OCI-LY7 (cell line): ENCODE data around the gene DOCK1.

Experiments used
- EZH2phosphoT487 ChIP-seq: fragments of 200-600 bp; sonication (generic); IDR thresholded peaks from 2 replicates; pipeline ENCODE4 v1.6.1; 2018; ENCODE audit warnings: low read depth, borderline replicate concordance, mild to moderate bottlenecking, mixed run types, antibody characterized with exemption, low read length, moderate library complexity, mixed read lengths
- TF ChIP-seq, protein P1 (sequence below): fragments of 200-600 bp; sonication (generic); conservative IDR thresholded peaks from 2 replicates; pipeline ENCODE4 v1.5.1; 2014; ENCODE audit warnings: mild to moderate bottlenecking, antibody characterized with exemption, low read length, moderate library complexity, mixed read lengths

DNA sequence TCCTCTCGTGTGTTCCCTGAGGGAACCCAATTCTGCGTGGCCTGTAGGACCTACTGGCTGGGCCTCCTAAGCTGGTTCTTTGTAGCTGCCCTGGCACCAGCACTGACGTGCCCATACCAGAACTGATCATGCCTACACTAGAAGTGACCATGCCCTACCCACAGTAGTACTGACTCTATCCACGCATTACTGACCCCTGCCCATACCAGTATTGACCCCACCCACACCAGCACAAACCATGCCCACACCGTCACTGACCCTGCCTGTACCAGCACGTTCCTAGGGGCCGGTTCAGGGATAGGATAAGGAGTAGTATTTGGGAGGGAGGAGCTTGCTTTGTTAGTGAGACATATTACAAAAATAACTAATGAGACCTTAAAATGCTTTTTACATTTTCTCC is 88.0 kb downstream of the DOCK1 start:
- TF ChIP-seq, protein P1, sequence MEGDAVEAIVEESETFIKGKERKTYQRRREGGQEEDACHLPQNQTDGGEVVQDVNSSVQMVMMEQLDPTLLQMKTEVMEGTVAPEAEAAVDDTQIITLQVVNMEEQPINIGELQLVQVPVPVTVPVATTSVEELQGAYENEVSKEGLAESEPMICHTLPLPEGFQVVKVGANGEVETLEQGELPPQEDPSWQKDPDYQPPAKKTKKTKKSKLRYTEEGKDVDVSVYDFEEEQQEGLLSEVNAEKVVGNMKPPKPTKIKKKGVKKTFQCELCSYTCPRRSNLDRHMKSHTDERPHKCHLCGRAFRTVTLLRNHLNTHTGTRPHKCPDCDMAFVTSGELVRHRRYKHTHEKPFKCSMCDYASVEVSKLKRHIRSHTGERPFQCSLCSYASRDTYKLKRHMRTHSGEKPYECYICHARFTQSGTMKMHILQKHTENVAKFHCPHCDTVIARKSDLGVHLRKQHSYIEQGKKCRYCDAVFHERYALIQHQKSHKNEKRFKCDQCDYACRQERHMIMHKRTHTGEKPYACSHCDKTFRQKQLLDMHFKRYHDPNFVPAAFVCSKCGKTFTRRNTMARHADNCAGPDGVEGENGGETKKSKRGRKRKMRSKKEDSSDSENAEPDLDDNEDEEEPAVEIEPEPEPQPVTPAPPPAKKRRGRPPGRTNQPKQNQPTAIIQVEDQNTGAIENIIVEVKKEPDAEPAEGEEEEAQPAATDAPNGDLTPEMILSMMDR: no peak
- TF ChIP-seq EZH2phosphoT487: no peak
